NCI-H1694 treated with DMSO at 0.1 percent for 48 hours (cell line): ENCODE data around the gene SMCHD1.
"Not testable (repeated sequence)": the region's sequence is repeated elsewhere in the genome, so short reads cannot be mapped to it uniquely, and the experiment has no call there.

Experiments
- DNase-seq: peaks from one replicate; lab custom pipeline; 2025; lab: John Stamatoyannopoulos, UW

SMCHD1 gene

GRCh38 chr18:2716394-2717326 is 61.1 kb downstream of the SMCHD1 start:
- DNase-seq: no peak

DNA sequence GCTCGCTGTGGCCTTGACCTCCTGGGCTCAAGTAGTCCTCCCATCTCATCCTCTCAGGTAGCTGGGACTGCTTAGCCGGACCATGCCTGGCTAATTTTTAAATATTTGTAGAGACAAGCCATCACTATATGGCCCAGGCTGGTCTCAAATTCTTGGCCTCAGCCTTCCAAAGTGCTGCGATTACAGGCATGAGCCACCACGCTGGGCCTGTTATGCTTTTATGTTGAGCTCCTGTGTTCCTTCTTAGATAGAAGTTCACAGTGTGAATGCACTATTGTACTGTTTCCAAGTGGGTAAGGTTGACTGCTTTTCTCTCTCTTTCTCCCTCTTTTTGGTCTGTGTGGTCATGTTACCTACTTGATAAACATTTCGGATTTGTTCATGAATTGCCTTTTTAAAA is 61.9 kb downstream of the SMCHD1 start:
- no peak for DNase-seq

- no peak for DNase-seq
Observed at GRCh38 chr18:2719040-2719439, 63.5 kb downstream of the SMCHD1 start.

- DNase-seq: no peak
Observed at GRCh38 chr18:2723207-2723606, 67.7 kb downstream of the SMCHD1 start.

- DNase-seq: no peak
Observed at GRCh38 chr18:2729757-2730156, 74.2 kb downstream of the SMCHD1 start.

DNA sequence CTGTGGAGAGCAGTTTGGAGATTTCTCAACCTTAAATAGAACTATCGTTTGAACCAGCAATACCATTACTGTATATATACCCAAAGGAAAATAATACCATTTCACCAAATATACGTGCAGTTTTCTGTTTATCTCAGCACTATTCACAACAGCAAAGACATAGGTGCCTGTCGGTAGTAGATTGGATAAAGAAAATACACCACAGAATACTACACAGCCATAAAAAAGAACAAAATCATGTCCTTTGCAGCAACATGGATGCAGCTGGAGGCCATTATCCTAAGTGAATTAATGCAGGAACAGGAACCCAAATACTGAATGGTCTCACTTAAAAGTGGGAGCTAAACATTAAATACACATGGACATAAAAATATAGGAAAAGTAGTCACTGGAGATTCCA is 81.3 kb downstream of the SMCHD1 start:
- DNase-seq: no peak

- not testable (repeated sequence) for DNase-seq
Observed at GRCh38 chr18:2740082-2740481, 84.6 kb downstream of the SMCHD1 start.

GRCh38 chr18:2746274-2746673 is 90.7 kb downstream of the SMCHD1 start:
- DNase-seq: no peak

DNA sequence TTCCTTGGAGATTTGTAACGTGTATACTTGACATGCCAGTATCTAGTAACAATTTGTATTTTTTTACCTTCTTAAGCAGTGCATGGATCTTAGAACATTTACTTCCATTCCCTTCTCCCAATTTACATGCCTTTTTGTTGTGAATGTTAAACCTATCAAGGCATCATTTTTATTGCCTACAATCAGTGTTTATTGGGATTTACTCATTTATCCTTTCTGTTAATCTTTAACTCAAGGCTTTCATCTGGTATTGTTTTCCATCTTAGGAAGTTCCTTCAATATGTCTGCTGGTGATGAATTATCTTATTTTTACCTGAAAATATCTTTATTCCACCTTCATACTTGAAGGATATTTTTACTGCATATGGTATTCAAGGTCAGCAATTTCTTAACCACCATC is 102.8 kb downstream of the SMCHD1 start:
- DNase-seq: no peak

GRCh38 chr18:2774669-2775068 is 119.1 kb downstream of the SMCHD1 start:
- no peak for DNase-seq

DNA sequence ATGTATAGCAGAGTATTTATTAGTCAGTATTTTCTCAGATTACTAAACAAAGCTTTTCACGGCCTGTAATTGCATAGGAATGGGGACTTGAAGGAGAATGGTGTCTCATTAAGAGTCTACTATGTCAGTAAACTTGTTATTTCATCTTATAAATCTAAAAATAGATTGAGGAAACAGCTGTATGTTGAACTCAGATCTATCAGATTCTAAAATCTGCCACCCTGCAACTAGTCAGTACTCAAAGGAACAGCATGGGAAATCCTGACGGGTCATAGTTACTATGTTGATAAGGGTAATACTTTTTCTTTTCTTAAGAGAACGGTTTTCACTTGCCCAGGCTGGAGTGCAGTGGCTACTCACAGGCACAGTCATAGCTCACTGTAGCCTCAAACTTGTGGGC is 121.1 kb downstream of the SMCHD1 start:
- DNase-seq: no peak

GRCh38 chr18:2777241-2777640 is 121.7 kb downstream of the SMCHD1 start:
- DNase-seq: no peak

- no peak for DNase-seq
Observed at GRCh38 chr18:2780750-2781149, 125.2 kb downstream of the SMCHD1 start.

DNA sequence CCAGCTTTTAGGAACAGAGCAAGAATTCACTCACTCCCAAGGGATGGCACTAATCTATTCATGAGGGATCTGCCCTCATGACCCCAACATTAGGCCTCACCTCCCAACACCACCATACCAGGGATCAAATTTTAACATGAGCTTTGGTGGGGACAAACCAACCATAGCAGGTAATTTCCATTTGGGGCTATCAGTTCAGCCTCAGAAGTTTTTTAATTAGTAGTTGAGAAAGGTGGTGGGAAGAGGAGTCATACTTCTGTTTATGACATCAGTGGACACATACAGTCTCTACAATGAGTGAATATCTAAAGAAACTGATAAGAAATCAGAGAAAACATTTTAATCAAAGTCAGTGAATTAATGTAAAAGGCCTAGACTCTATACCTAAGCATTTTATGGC is 131.7 kb downstream of the SMCHD1 start:
- no peak for DNase-seq

- no peak for DNase-seq
Observed at GRCh38 chr18:2792395-2792794, 136.9 kb downstream of the SMCHD1 start.

GRCh38 chr18:2794159-2794558 is 138.6 kb downstream of the SMCHD1 start:
- DNase-seq: no peak

- no peak for DNase-seq
Observed at GRCh38 chr18:2797951-2798350, 142.4 kb downstream of the SMCHD1 start.

DNA sequence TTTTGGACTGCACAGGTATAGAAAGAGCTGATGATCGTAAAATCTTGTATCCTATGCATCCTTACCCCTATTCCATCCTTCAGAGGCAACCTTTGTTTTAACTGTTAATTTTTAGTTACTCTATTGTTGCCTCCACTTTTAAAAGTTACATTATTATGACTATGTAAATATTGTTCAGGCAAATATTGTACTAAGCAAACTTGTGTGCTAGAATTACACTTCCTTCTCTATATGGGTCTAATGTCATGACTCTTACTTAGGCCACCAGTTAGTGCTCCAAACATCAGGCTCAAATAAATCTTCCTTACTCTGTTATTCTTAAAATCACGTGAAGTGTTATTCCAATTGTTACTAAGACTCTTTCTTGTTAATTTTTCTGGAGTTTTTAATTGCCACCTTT is 143.8 kb downstream of the SMCHD1 start:
- no peak for DNase-seq

DNA sequence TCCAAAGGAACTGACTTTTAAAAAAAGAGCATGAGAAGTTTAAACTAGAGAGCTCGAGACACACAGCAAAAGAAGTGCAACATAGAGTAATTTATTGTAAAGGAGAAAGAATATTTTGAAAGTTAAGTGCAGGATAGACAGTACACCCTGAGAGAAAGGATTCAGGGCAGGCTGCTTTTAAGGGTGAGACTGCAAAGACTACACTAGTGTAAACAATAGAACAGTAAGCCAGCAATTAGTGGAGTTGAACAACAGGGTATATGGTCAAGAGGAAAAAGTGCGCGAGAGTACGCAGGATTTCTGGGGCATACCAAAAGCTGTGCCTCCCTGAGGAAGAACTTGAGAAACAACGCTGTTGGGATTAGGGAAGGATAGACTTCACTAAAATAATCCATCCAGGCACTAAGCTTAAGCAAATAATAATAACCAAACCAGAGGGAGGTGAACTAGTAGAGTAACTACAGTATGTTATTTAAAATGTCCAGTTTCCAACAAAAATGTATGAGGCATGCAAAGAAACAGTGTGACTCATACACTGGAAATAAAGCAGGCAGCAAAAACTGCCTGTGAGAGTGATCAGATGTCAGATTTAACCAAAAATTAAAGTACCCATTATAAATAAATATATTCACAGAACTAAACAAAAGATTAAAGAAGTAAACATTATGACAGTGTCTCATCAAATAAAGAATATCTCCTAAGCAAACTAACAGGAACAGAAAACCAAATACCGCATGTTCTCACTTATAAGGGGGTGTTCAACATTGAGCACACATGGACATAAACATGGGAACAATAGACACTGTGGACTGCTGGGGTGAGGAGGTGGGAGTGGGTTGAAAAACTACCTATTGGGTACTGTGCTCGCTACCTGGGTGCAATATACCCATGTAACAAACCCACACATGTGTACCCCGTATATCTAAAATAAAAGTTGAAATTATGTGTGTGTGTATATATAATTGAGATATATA is 150.7 kb downstream of the SMCHD1 start:
- no peak for DNase-seq

GRCh38 chr18:2808640-2809039 is 153.1 kb downstream of the SMCHD1 start:
- DNase-seq: not testable (repeated sequence)

- DNase-seq: not testable (repeated sequence)
Observed at GRCh38 chr18:2809666-2810183, 154.2 kb downstream of the SMCHD1 start.

GRCh38 chr18:2811416-2811815 is 155.9 kb downstream of the SMCHD1 start:
- no peak for DNase-seq
